HepG2 (cell line): Measurements from ENCODE around the gene STK32C. TPM values are rescaled to one million over a fixed set of nuclear protein-coding genes. Genes with fewer than 3 reads are reported as not detected.

Experiments used
- ATAC-seq: fragments of 200-7000 bp; cut with Tn5 transposase; 3 replicates; pipeline ENCODE4 v1.9.1; 2020; ENCODE audit warnings: mild to moderate bottlenecking, moderate library complexity
- BruUV-seq: library from RNA; stranded (reverse); fragments of 400-500 nt; replicated peaks from 2 replicates; lab custom pipeline; 2021; lab: Mats Ljungman, UMichigan
- CTCF ChIA-PET: fragments of 300-600 bp; formaldehyde crosslinking; extraction: SDS; loops from one replicate; lab custom pipeline; 2021; ENCODE audit warnings: low total read pairs, inconsistent platforms, low intra/inter-chr PET ratio; lab: Yijun Ruan, JAX
- POLR2A ChIA-PET: fragments of 350-600 bp; sonication (Branson Sonifier 250); formaldehyde crosslinking; loops from one replicate; lab custom pipeline; 2020; ENCODE audit warnings: antibody characterized with exemption, inconsistent platforms; lab: Yijun Ruan, JAX
- DNase-seq: peaks from one replicate; pipeline ENCODE4 v3.0.0-alpha.2; 2015; ENCODE audit warnings: low spot score
- FAIRE-seq: peaks from 3 replicates; lab custom pipeline; 2011; peaks lifted over from hg19 to GRCh38; lab: Jason Lieb, UNC
- H2AFZ ChIP-seq: one replicate; pipeline ENCODE4 v1.6.1; 2011; ENCODE audit warnings: low read length, inconsistent platforms
- H3K27ac ChIP-seq: fragments of 300-600 bp; 3 replicates; pipeline ENCODE4 v1.8.0; 2011; ENCODE audit warnings: mixed run types, mild to moderate bottlenecking, mixed read lengths, low read length, inconsistent platforms; ENCODE audit not compliant: insufficient read depth; ENCODE audit errors: extremely low read length
- H3K27me3 ChIP-seq, 2 experiments: fragments of 200-600 bp in 1 of 2; 2 replicates in 1 of 2; 3 replicates in 1 of 2; pipeline versions ENCODE4 v1.6.0 to v1.8.0; 2011; ENCODE audit warnings: low read length in 2 of 2, mild to moderate bottlenecking in 2 of 2, moderate library complexity in 2 of 2, inconsistent platforms in 1 of 2; ENCODE audit not compliant: insufficient read depth in 2 of 2, control insufficient read depth in 1 of 2
- H3K36me3 ChIP-seq, 2 experiments: fragments of 200-600 bp in 1 of 2; replicated peaks in 1 of 2; 2 replicates in 1 of 2; 3 replicates in 1 of 2; pipeline versions ENCODE4 v1.5.1 to v1.8.0; 2011; ENCODE audit warnings: low read length in 2 of 2, inconsistent platforms in 1 of 2; ENCODE audit not compliant: insufficient read depth in 2 of 2, control insufficient read depth in 1 of 2
- H3K4me1 ChIP-seq: 2 replicates; pipeline ENCODE4 v1.5.1; 2012; ENCODE audit warnings: low read length, inconsistent platforms; ENCODE audit not compliant: insufficient read depth
- H3K4me2 ChIP-seq: 2 replicates; pipeline ENCODE4 v1.6.0; 2011; ENCODE audit warnings: low read depth, low read length, inconsistent platforms
- H3K4me3 ChIP-seq, 3 experiments: fragments of 200-600 bp in 1 of 3; sonication (generic), shearing (Covaris generic) in 1 of 3; replicated peaks in 1 of 3; 2 replicates each; pipeline ENCODE4 v1.5.1; 2011 to 2016; ENCODE audit warnings: low read length in 3 of 3, inconsistent platforms in 2 of 3, low read depth in 2 of 3, mild to moderate bottlenecking in 2 of 3, control low read depth in 1 of 3, mixed read lengths in 1 of 3; ENCODE audit not compliant: insufficient read depth in 1 of 3
- H3K79me2 ChIP-seq: one replicate; pipeline ENCODE4 v1.6.1; 2011; ENCODE audit warnings: low read length, inconsistent platforms; ENCODE audit not compliant: insufficient read depth
- H3K9ac ChIP-seq: 2 replicates; pipeline ENCODE4 v1.6.0; 2011; ENCODE audit warnings: mild to moderate bottlenecking, low read depth, low read length, inconsistent platforms; ENCODE audit not compliant: insufficient read depth
- H3K9me3 ChIP-seq: 2 replicates; pipeline ENCODE4 v1.5.1; 2012; ENCODE audit warnings: mild to moderate bottlenecking, low read length
- H4K20me1 ChIP-seq: 2 replicates; pipeline ENCODE4 v1.6.0; 2011; ENCODE audit warnings: inconsistent platforms, mild to moderate bottlenecking, low read length, moderate library complexity; ENCODE audit not compliant: insufficient read depth
- CBX2 ChIP-seq, 2 experiments: fragments of 200-600 bp in 1 of 2; sonication (generic); formaldehyde crosslinking in 1 of 2; IDR thresholded peaks; 2 replicates each; pipeline versions ENCODE4 v1.7.0 to v1.8.1; 2018 to 2022; ENCODE audit warnings: low read depth in 2 of 2, low read length in 1 of 2, mild to moderate bottlenecking in 1 of 2, missing genetic modification reagents in 1 of 2
- IRX3 ChIP-seq: sonication (generic); formaldehyde crosslinking; IDR thresholded peaks from 2 replicates; pipeline ENCODE4 v1.8.1; 2023; ENCODE audit warnings: mild to moderate bottlenecking, low read depth, missing genetic modification reagents, borderline replicate concordance
- SP1 ChIP-seq, 2 experiments: fragments of 450-650 bp in 1 of 2; sonication (generic) in 1 of 2; formaldehyde crosslinking in 1 of 2; IDR thresholded peaks; 2 replicates each; pipeline versions ENCODE4 v1.4.0 to v1.6.1; 2016 to 2020; ENCODE audit warnings: missing genetic modification reagents in 1 of 2
- ZNF484 ChIP-seq: sonication (generic); formaldehyde crosslinking; IDR thresholded peaks from 2 replicates; pipeline ENCODE4 v1.5.1; 2020; ENCODE audit warnings: mild to moderate bottlenecking, low read depth, missing genetic modification reagents, borderline replicate concordance
- ZNF572 ChIP-seq: sonication (generic); formaldehyde crosslinking; IDR thresholded peaks from 2 replicates; pipeline ENCODE4 v1.5.1; 2020; ENCODE audit warnings: mild to moderate bottlenecking, missing genetic modification reagents
- WGBS: methylation state at CpG from one replicate; pipeline ENCODE4 v1.1.6; 2017; ENCODE audit warnings: low lambda C conversion rate; 5-methylcytosine and 5-hydroxymethylcytosine counted together
- in situ Hi-C: cut with HindIII; loops from 2 replicates; pipeline ENCODE4 v1.10.0; 2017; ENCODE audit warnings: low pct_unique_long_range_greater_than_20kb; ENCODE audit not compliant: extremely low pct_ligation_motif_present
- intact Hi-C: fragments of 100-400 bp; cut with micrococcal nuclease; formaldehyde crosslinking; loops from one replicate; pipeline ENCODE4 v1.10.0; 2022; ENCODE audit not compliant: unreplicated experiment
- polyA plus RNA-seq, 8 experiments: library from polyadenylated mRNA; depleted of rRNA in 3 of 8; stranded (reverse) in 7 of 8; unstranded in 1 of 8; fragments of >200 nt; fragmentation: Illumina TruSeq in 4 of 8; extraction: Trizol in 4 of 8; gene quantifications; 2 replicates each; pipeline versions ENCODE4 v1.2.1 to v1.2.3, GENCODE V29; 2011 to 2016; ENCODE audit warnings: low read depth in 4 of 8, missing spikeins in 1 of 8, mixed read lengths in 1 of 8; ENCODE audit not compliant: insufficient read depth in 1 of 8
- total RNA-seq, 5 experiments: library from RNA; depleted of rRNA; stranded (reverse); fragments of >200 nt; fragmentation: Illumina TruSeq; extraction: Trizol; gene quantifications; 2 replicates each; pipeline ENCODE4 v1.2.3, GENCODE V29; 2016; ENCODE audit warnings: low read depth in 1 of 5

Gene STK32C
- total and polyA plus RNA-seq, 2 of the 13 experiments (the other 11 are each of a cell fraction or from before 2014, with no cell fraction given) = 10.9 to 19.4 TPM

- no peak for ATAC-seq
- intact Hi-C loops (no loop called here), in situ Hi-C loops (no loop called here)
- CTCF ChIA-PET = no interaction called here
- Histone ChIP-seq H3K79me2 (no peaks in the 10 kb centered on the region), H3K9ac (no peak overlapping the region), H3K36me3 (no peaks in the 10 kb centered on the region), H3K27ac (no peak overlapping the region)
- no peak for TF ChIP-seq IRX3 (CRISPR knock-in tag)
- no peak for TF ChIP-seq ZNF572 (CRISPR knock-in tag)
- no peak for TF ChIP-seq SP1 (IDR thresholded peaks at IDR 0.05)
- TF ChIP-seq SP1 (CRISPR knock-in tag; IDR thresholded peaks at IDR 0.05) = no peak
- TF ChIP-seq CBX2 (IDR thresholded peaks at IDR 0.05; ENCODE audit: low read depth, low read length) = no peak
- TF ChIP-seq CBX2 (CRISPR knock-in tag; IDR thresholded peaks at IDR 0.05; ENCODE audit: low read depth) = no peak
- TF ChIP-seq, all 625 proteins: peak for 0
- H3K27me3 ChIP-seq = no peaks in the 10 kb centered on the region
- H3K4me1 ChIP-seq = no peaks in the 10 kb centered on the region
- H3K4me3 ChIP-seq = no peak overlapping the region
- H4K20me1 ChIP-seq = no peaks in the 10 kb centered on the region
- POLR2A ChIA-PET = no interaction called here
- WGBS = 71% methylated on average over 4 of the region's 6 CpGs
- no TSS peak for BruUV-seq
- no peak overlapping the region for H3K4me2 ChIP-seq
- H3K9me3 ChIP-seq = peaks cover 6% of the 10 kb centered on the region; the same call in 1 of the 2 replicates
- DNase-seq (no peak), FAIRE-seq (no peak)
- H2AFZ ChIP-seq = no peak overlapping the region
These were observed 17.1 kb downstream of the STK32C start for GRCh38 chr10:132290631-132291030.

DNA sequence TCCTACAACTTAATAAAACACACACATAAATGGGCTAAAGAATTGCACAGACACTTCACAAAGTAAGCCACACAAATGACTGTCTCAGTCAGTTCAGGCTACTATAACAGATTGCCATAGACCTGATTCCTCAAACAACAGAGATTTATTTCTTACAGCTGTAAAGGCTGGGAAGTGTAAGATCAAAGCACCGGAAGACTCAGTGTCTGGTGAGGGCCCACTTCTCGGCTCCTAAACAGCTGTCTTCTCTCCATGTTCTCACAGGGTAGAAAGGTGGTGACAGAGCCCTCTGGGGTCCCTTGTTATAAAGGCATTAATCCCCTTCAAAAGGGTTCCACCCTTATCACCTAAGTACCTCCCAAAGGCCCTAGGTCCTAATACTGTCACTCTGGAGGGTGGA is 18.3 kb downstream of the STK32C start:
- no TSS peak for BruUV-seq
- WGBS = 70% methylated on average over 2 of the region's 2 CpGs

More for the DNA sequence above, 18.3 kb downstream of the STK32C start:
- no peak overlapping the region for H3K4me2 ChIP-seq
- no peak for TF ChIP-seq ZNF484 (CRISPR knock-in tag)
- H3K9ac ChIP-seq = no peak overlapping the region
- H3K4me1 ChIP-seq = no peaks in the 10 kb centered on the region
- in situ Hi-C loops = no loop called here
- no peaks in the 10 kb centered on the region for H4K20me1 ChIP-seq
- DNase-seq (no peak), ATAC-seq (no peak), FAIRE-seq (no peak)
- no peaks in the 10 kb centered on the region for H3K79me2 ChIP-seq
- CTCF ChIA-PET = no interaction called here
- H3K4me3 ChIP-seq = no peak overlapping the region
- no peaks in the 10 kb centered on the region for H3K36me3 ChIP-seq
- H3K27ac ChIP-seq = no peak overlapping the region
- POLR2A ChIA-PET = no interaction called here
- no peak overlapping the region for H2AFZ ChIP-seq
- intact Hi-C loops = no loop called here
- no peaks in the 10 kb centered on the region for H3K27me3 ChIP-seq
- H3K9me3 ChIP-seq = peaks cover 6% of the 10 kb centered on the region; the same call in 1 of the 2 replicates
